ENCODE data around the gene RAB5B. TPM values are rescaled to one million over a fixed set of nuclear protein-coding genes. Genes with fewer than 3 reads are reported as not detected.
A peak's percentile ranks its signal among the peaks of the same experiment; 100 is the strongest.
"Not testable (repeated sequence)": the region's sequence is repeated elsewhere in the genome, so short reads cannot be mapped to it uniquely, and the experiment has no call there.

The RAB5B gene
- total RNA-seq, 2 donors from 2014 or later = 112 to 178 TPM

DNA sequence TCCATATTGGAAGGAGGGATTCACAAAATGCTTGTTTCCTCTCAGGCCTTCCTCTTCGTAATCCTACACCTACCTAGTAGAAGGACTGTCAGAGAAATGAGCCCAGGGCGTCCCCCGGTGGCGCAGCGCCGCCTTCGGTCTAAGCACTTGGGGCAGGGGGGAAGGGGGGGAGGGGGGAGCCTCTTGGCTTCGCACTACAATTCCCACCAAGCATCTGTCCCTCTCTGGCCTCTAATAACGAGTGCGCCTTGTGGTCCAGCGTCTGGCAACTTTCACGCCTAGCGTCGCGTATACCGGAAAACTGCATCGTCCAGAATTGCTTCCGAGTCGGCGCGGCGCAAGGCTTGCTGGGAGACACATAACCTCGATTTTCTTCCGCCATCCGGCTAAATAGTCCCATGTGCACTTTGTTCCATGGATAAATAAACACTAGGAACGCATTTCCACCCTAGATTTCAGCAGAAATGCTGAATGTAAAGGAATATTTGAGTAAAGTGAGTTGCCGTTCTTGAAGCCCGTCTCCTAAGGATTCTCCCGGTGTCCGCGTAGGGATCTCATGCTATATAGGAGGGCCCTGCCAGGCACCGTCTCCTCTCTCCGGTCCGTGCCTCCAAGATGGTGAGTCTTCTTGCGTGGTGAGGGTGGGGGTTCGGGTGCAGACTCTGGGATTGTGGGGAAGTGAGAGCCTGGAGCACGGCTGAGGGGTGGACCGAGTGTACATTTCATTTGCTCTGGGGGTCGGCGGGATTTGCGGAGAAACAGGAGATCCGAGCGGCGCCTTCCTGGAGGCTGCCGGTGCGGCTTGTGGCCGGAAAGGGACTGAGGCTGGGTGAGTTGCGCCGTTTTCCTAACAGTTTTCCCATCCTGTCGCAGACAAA, 67.9 kb downstream of the RAB5B start, which contains the start of gene RPS26:
Gene RPS26 (plus strand): TSS at position 367 of the 878 bp plus-strand sequence. CDS start 249 bp downstream, at position 616.
- H3K9me3 ChIP-seq = no peaks in the 10 kb centered on the region
- H3K36me3 ChIP-seq = peaks cover 16% of the 10 kb centered on the region
- peak; percentile 95 for DNase-seq
- peak within 1 kb of the TSS; percentile 67 for H3K4me3 ChIP-seq
- peaks cover 5% of the 10 kb centered on the region for H3K4me1 ChIP-seq
- H3K27me3 ChIP-seq = no peaks in the 10 kb centered on the region
- peak within 1 kb of the TSS; percentile 96 for H3K27ac ChIP-seq
- H3K9ac ChIP-seq (ENCODE audit: low read depth in 2 of 2, low read length in 2 of 2) = peak within 1 kb of the TSS; percentile 86 to 96
- TF ChIP-seq, protein P1, sequence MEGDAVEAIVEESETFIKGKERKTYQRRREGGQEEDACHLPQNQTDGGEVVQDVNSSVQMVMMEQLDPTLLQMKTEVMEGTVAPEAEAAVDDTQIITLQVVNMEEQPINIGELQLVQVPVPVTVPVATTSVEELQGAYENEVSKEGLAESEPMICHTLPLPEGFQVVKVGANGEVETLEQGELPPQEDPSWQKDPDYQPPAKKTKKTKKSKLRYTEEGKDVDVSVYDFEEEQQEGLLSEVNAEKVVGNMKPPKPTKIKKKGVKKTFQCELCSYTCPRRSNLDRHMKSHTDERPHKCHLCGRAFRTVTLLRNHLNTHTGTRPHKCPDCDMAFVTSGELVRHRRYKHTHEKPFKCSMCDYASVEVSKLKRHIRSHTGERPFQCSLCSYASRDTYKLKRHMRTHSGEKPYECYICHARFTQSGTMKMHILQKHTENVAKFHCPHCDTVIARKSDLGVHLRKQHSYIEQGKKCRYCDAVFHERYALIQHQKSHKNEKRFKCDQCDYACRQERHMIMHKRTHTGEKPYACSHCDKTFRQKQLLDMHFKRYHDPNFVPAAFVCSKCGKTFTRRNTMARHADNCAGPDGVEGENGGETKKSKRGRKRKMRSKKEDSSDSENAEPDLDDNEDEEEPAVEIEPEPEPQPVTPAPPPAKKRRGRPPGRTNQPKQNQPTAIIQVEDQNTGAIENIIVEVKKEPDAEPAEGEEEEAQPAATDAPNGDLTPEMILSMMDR (IDR thresholded peaks at IDR 0.05) = peak; percentile 30
- intact Hi-C loops (cut with DNase I) = loop anchor here (10.0 kb wide), 1 partner anchor 73 kb away; the partner anchor contains the start of genes RPL41 and ZC3H10

DNA sequence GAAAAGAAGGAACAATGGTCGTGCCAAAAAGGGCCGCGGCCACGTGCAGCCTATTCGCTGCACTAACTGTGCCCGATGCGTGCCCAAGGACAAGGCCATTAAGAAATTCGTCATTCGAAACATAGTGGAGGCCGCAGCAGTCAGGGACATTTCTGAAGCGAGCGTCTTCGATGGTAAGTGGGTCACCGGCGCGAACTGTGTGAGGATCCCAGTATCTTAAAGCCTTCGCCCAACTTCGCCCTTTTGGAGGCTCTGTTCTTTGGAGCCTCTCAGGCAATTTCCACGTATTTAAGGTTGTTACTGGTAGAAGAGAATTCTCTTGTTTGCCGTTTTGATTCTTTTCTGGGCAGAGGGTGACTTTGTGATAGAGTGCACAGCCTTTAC, 68.5 kb downstream of the RAB5B start:
- intact Hi-C loops (cut with DNase I) = loop anchor here (10.0 kb wide), 1 partner anchor 72 kb away; the partner anchor contains the start of genes RPL41 and ZC3H10
- H3K9me3 ChIP-seq, DNase-seq, H3K27me3 ChIP-seq, H3K4me1 ChIP-seq: not testable (repeated sequence)
- Histone ChIP-seq H3K9ac (ENCODE audit: low read depth in 2 of 2, low read length in 2 of 2) (peak overlapping the region; percentile 86 to 96), H3K36me3 (peaks cover 16% of the 10 kb centered on the region), H3K27ac (peak overlapping the region; percentile 96), H3K4me3 (peak overlapping the region; percentile 67)

DNA sequence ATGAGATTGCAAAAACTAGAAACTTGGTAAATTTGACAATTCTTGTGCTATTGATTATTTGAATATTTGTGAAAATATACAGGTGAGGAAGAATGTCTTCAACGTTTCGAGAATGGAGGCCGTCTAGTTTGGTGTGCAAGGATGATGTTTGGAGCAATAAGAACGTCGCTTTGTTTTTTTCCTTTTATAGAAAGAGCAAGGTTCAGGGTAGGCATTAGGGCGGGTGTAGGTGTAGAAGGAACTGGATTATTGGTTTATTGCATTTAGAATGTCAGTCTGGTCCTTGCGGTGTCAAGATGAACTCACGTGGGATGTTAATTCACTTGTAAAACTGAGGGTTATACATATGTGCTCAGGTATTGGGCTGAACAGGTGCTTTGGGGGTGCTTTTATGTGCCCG, 69.0 kb downstream of the RAB5B start:
- TF ChIP-seq, protein P1 (IDR thresholded peaks at IDR 0.05) = no peak
- peak; percentile 33 for DNase-seq
- intact Hi-C loops (cut with DNase I) = loop anchor here (10.0 kb wide), 1 partner anchor 72 kb away; the partner anchor contains the start of genes RPL41 and ZC3H10
- H3K4me1 ChIP-seq = peaks cover 5% of the 10 kb centered on the region
- H3K4me3 ChIP-seq = peak overlapping the region; percentile 67
- H3K36me3 ChIP-seq = peaks cover 16% of the 10 kb centered on the region
- H3K9me3 ChIP-seq = no peaks in the 10 kb centered on the region
- H3K27me3 ChIP-seq = no peaks in the 10 kb centered on the region
- peak overlapping the region; percentile 96 for H3K27ac ChIP-seq
- peak overlapping the region; percentile 86 to 96 for H3K9ac ChIP-seq (ENCODE audit: low read depth in 2 of 2, low read length in 2 of 2)

Other genes starting within 250 kb of the RAB5B start
- gene CD63, start 245.1 kb upstream of the RAB5B start, total RNA-seq = 1,000 to 10,000 TPM in 1 of 2 donors, 100 to 1,000 TPM in 1; 707 to 1,094 TPM
- gene GDF11, start 231.0 kb upstream of the RAB5B start, total RNA-seq = 1 to 10 TPM; 3.2 to 3.7 TPM
- 10 to 100 TPM; 52.3 to 53.0 TPM for gene SARNP, start 156.4 kb upstream of the RAB5B start, total RNA-seq
- 10 to 100 TPM; 59.3 to 93.3 TPM for gene ORMDL2, start 156.0 kb upstream of the RAB5B start, total RNA-seq
- gene DNAJC14, start 144.5 kb upstream of the RAB5B start, total RNA-seq = 10 to 100 TPM; 24.6 to 24.7 TPM
- gene MMP19, start 131.1 kb upstream of the RAB5B start, total RNA-seq = 1 to 10 TPM; 2.1 to 2.7 TPM
- 10 to 100 TPM; 44.0 to 49.3 TPM for gene PYM1, start 46.2 kb upstream of the RAB5B start, total RNA-seq
- gene DGKA, start 42.9 kb upstream of the RAB5B start, total RNA-seq = 10 to 100 TPM; 80.2 to 91.2 TPM
- gene PMEL, start 8.0 kb upstream of the RAB5B start, total RNA-seq = 1 to 10 TPM; 3.4 to 3.8 TPM
- 10 to 100 TPM; 20.9 to 48.9 TPM for gene CDK2, start 7.2 kb upstream of the RAB5B start, total RNA-seq
- gene SUOX, start 23.2 kb downstream of the RAB5B start, total RNA-seq = 10 to 100 TPM; 25.8 to 35.8 TPM
- gene IKZF4, start 47.0 kb downstream of the RAB5B start, total RNA-seq = 1 to 10 TPM; 4.7 to 5.6 TPM
- 10 to 100 TPM; 53.1 to 80.5 TPM for gene RPS26, start 67.8 kb downstream of the RAB5B start, total RNA-seq
- 100 to 1,000 TPM; 158 to 206 TPM for gene ERBB3, start 106.1 kb downstream of the RAB5B start, total RNA-seq
- 100 to 1,000 TPM in 1 of 2 donors, 10 to 100 TPM in 1; 69.6 to 155 TPM for gene PA2G4, start 130.5 kb downstream of the RAB5B start, total RNA-seq
- 1,000 to 10,000 TPM; 3,248 to 3,669 TPM for gene RPL41, start 142.6 kb downstream of the RAB5B start, total RNA-seq
- 1 to 10 TPM; 3.5 to 6.1 TPM for gene ZC3H10, start 144.2 kb downstream of the RAB5B start, total RNA-seq
- gene ESYT1, start 154.2 kb downstream of the RAB5B start, total RNA-seq = 10 to 100 TPM; 63.9 to 72.8 TPM
- gene MYL6B, start 178.5 kb downstream of the RAB5B start, total RNA-seq = 10 to 100 TPM; 18.6 to 19.1 TPM
- 1,000 to 10,000 TPM; 1,641 to 1,922 TPM for gene MYL6, start 184.3 kb downstream of the RAB5B start, total RNA-seq
- gene SMARCC2, start 215.4 kb downstream of the RAB5B start, total RNA-seq = 10 to 100 TPM; 80.1 to 84.2 TPM
- gene RNF41, start 247.8 kb downstream of the RAB5B start, total RNA-seq = 10 to 100 TPM; 29.0 to 36.0 TPM

All from colonic mucosa (tissue), 4 donors.